Right lobe of liver (tissue), 4 donors: ENCODE results near the gene SLC5A11.

ENCODE experiments used
- CTCF ChIP-seq, 4 donors: fragments of 200-600 bp in 3 of 4; fragments of 450-650 bp in 1 of 4; IDR thresholded peaks; one replicate each; pipeline versions ENCODE4 v1.5.1 to v1.8.0; 2016 to 2022; ENCODE audit warnings: antibody characterized with exemption in 4 of 4, mild to moderate bottlenecking in 2 of 4
- POLR2A ChIP-seq: fragments of 450-650 bp; IDR thresholded peaks from one replicate; pipeline ENCODE4 v1.6.1; 2017; ENCODE audit warnings: antibody characterized with exemption, mild to moderate bottlenecking
- donor health status: DM: no; HTN: no; CAD: no.
- donor health status: DM: no; HTN: no; CAD: no.
- donor health status: DM: no; HTN: yes; CAD: no.

- TF ChIP-seq CTCF (IDR thresholded peaks at IDR 0.05) (no peak), POLR2A (no peak)
Observed at GRCh38 chr16:24854607-24855171, 8.9 kb downstream of the SLC5A11 start.
